Activated CD4-positive, alpha-beta T cell treated with anti-CD3 and anti-CD28 coated beads, Interleukin-2, Interleukin-4, amounts not matched to agents 100 ng/mL and 50 ng/mL, durations not matched to agents 16 hours and 8 hours (primary cell): Measurements from ENCODE around the gene GABRA5.
"Not testable (repeated sequence)": the region's sequence is repeated elsewhere in the genome, so short reads cannot be mapped to it uniquely, and the experiment has no call there.

ENCODE experiments used
- DNase-seq: peaks from one replicate; pipeline ENCODE4 v3.0.0-alpha.2; 2020; ENCODE audit warnings: low spot score

Gene GABRA5

GRCh38 chr15:26877831-26878230 lies 11.0 kb downstream of the GABRA5 start:
- DNase-seq, result no peak

DNA sequence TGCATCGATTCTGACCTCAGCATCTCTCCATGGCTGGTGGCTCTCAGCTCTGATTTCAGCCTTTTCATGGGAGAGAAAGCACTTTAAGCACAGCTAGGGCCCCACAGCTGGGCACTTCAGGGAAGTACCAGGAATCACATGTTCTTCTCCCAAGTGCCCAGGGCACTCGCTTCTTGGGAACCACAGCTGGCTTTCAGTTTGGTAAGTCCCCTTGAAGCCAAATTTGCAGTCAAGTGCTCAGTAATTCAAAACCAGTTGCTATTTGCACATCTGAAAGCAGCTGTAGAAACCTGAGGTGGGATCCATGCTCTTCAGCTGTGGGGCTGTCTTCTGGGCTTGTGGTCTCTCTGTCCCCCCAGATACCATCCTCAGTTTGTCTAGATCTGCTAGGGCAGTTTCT lies 12.8 kb downstream of the GABRA5 start:
- no peak for DNase-seq

GRCh38 chr15:26882112-26882511 lies 15.2 kb downstream of the GABRA5 start:
- DNase-seq, result no peak

GRCh38 chr15:26882616-26883365 lies 15.9 kb downstream of the GABRA5 start:
- DNase-seq, result no peak

DNA sequence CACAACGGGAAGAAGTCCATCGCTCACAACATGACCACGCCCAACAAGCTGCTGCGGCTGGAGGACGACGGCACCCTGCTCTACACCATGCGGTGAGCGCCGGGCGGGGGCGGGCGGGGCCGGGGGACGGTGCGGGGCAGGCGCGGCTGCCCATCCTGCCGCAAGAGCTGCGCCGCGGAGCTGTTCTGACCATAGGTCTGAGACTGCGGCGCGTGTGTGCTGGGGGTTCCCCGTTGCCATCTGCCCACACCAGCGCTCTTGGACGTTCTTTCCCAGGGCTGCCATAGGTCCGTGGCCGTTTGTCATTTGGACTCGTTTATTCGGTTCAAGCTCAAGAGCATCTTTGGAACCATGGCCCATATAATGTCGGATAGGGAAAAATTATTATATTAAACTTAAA lies 16.6 kb downstream of the GABRA5 start:
- DNase-seq, result no peak

GRCh38 chr15:26886566-26886965 lies 19.7 kb downstream of the GABRA5 start:
- DNase-seq, result no peak

- no peak for DNase-seq
These were observed 21.2 kb downstream of the GABRA5 start for GRCh38 chr15:26887926-26888666.

- DNase-seq, result no peak
These were observed 21.9 kb downstream of the GABRA5 start for GRCh38 chr15:26888761-26889160.

- DNase-seq, result peak; percentile 51
These were observed 22.5 kb downstream of the GABRA5 start for GRCh38 chr15:26889298-26889898.

DNA sequence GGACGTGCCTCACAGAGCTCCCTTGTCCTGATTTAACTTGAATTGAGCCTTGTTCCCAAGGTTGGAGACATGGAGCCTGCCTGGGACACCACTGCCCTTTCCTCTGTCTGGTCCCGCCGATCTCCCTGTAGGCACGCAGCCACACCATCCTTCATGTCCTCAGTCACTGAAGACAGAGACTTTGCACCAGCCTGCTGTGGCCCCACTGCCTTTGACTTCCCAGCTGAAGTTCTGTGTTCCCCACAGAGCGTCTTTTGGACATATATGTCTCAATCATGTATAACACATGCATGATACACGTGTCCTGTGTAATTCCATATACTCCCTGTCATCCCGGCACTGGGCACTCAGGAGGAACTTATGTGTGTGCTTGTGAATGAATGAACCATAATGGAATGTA lies 23.6 kb downstream of the GABRA5 start:
- no peak for DNase-seq

GRCh38 chr15:26890988-26891387 lies 24.1 kb downstream of the GABRA5 start:
- DNase-seq, result no peak

GRCh38 chr15:26891448-26892181 lies 24.8 kb downstream of the GABRA5 start:
- peak; percentile 67 for DNase-seq

DNA sequence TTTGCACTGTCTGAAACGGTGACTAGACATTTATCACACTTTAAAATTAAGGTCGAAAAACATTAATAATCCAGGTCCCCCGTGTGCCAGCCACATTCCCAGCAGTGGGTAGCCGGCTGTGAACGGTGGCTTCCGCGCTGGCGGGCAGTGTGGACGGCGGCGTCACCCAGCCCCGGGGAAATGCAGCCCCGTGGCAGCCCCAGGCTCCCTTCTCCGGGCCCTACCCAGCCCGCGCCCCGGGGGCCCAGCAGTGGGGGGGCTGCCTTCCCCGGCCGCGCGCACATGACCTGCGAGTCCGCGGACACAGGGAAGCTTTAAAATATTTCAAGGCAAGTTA lies 25.3 kb downstream of the GABRA5 start:
- no peak for DNase-seq

DNA sequence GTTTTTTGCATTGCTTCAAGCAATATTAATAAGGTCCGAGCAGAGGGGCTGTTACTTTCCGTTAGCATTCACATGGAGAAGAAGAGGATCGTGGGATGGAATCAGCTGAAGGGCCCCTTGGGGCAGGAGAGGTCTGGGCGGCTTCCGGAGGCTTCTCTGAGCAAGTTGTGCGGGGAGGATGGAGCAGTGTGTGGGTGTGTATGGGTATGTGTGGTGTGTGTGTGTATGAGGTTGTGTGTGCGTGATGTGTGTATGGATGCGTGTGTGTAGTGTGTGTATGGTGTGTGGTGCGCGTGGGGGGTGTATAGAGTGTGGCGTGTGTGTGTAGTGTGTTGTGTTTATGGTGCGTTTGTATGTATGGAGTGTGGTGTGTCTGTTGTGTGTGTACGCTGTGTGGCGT lies 25.8 kb downstream of the GABRA5 start:
- no peak for DNase-seq

DNA sequence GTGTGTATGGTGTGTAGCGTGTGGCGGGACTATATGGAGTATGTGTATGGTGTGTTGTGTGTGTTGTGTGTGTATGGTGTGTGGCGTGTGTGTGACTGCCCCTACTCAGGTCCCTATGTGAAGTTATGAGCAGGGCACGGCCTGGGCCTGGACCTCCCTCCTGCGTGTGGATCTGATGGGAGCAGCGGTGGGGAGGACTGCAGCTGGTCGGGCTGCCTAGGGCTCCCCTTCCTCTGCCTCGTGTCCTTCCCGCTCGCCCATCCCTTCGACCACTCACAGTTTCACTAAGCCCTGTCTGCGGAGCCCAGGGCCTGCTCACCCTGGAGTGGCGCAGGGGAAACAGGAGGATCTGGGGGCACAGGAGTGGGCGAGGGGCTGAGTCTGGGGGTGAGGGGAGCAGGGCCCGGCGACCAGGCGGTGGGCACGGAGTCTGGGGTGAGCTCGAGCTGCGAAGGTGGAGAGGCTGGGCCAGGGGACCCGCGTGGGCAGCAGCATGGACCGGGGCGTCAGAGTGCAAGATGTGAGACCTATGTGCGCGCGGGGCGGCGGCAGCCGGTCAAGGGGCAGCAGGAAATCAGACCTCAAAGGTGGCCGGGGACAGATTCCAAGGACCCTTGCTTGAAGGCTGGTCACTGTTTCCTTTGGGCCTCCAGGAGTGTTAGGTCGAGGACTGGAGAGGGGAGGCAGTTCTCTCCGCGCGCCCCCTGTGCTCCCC lies 26.6 kb downstream of the GABRA5 start:
- no peak for DNase-seq

- no peak for DNase-seq
These were observed 27.3 kb downstream of the GABRA5 start for GRCh38 chr15:26894181-26894580.

GRCh38 chr15:26895346-26895745 lies 28.5 kb downstream of the GABRA5 start:
- not testable (repeated sequence) for DNase-seq

- no peak for DNase-seq
These were observed 32.8 kb downstream of the GABRA5 start for GRCh38 chr15:26899658-26900057.

DNA sequence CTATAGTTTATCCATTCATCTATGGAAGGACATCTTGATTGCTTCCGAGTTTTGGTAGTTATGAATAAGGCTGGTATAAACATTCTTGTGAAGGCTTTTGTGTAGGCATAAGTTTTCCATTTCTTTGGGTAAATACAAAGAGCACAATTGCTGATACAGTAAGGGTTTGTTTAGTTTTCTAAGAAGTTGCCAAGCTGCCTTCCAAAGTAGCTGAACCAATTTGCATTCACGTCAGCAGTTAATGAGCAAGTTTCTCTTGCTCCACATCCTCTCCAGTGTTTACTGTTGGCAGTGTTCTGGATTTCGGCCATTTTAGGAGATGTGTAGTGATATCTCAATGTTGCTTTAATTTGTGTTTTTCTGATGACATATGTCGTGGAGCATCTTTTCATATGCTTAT lies 34.2 kb downstream of the GABRA5 start:
- DNase-seq, result no peak

DNA sequence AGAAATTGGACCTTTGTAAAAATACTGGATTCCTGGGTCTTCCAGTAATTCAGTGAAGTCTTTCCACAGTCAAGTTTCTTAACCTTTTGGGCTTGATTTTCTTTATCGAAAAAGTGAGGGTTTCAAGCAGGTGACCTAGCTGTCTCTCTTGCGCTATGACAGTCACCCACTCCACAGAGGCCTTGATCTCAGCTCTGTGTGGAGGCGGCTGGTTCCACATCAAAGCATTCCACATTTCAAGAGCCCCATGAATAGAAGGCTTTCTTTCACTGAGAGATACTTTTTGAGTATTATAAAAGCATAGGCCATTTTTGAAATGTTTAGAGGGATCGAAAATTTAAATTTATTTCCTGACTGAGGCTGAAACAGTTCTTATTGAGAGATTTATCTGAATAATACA lies 43.9 kb downstream of the GABRA5 start:
- no peak for DNase-seq

DNA sequence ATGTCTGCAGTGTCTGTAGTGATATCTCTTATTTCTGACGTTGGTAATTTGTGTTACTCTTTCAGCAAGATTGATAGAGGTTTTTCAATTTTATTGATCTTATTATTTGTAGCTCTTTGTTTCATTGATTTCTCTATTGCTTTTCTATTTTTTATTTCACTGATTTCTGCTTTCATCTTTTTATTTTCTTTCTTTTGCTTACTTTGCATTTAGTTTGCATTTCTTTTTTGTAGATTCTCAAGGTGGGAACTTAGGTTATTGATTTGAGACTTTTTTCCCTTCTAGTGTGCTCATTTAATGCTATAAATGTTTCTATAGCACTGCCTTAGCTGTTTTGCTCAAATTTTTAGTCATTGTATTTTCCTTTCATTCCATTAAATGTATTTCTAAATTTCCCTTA lies 54.6 kb downstream of the GABRA5 start:
- DNase-seq, result no peak

- no peak for DNase-seq
These were observed 59.2 kb downstream of the GABRA5 start for GRCh38 chr15:26926081-26926480.
